ENCODE measurements around the gene LGI1.

The LGI1 gene

GRCh38 chr10:93756118-93756517, 1.6 kb upstream of the LGI1 start:
- DNase-seq: no peak

- DNase-seq: no peak
These were observed 600 bp upstream of the LGI1 start for GRCh38 chr10:93757136-93757535.

- DNase-seq: no peak
These were observed 761 bp downstream of the LGI1 start for GRCh38 chr10:93758508-93758885.

- no peak for DNase-seq
These were observed 1.2 kb downstream of the LGI1 start for GRCh38 chr10:93758891-93759410.

GRCh38 chr10:93760490-93760889, 2.8 kb downstream of the LGI1 start:
- no peak for DNase-seq

GRCh38 chr10:93762979-93763391, 5.2 kb downstream of the LGI1 start:
- DNase-seq: no peak

GRCh38 chr10:93766918-93767317, 9.2 kb downstream of the LGI1 start:
- DNase-seq: no peak

- DNase-seq: no peak
These were observed 10.1 kb downstream of the LGI1 start for GRCh38 chr10:93767724-93768399.

- no peak for DNase-seq
These were observed 11.2 kb downstream of the LGI1 start for GRCh38 chr10:93768892-93769291.

- no peak for DNase-seq
These were observed 13.6 kb downstream of the LGI1 start for GRCh38 chr10:93771354-93771753.

- DNase-seq: no peak
These were observed 15.4 kb downstream of the LGI1 start for GRCh38 chr10:93773120-93773519.

- no peak for DNase-seq
These were observed 16.0 kb downstream of the LGI1 start for GRCh38 chr10:93773705-93774104.

GRCh38 chr10:93775356-93775755, 17.6 kb downstream of the LGI1 start:
- no peak for DNase-seq

- DNase-seq: no peak
These were observed 19.4 kb downstream of the LGI1 start for GRCh38 chr10:93777092-93777491.

GRCh38 chr10:93784059-93784458, 26.3 kb downstream of the LGI1 start:
- no peak for DNase-seq

- no peak for DNase-seq
These were observed 30.9 kb downstream of the LGI1 start for GRCh38 chr10:93788413-93789208.

- no peak for DNase-seq
These were observed 32.7 kb downstream of the LGI1 start for GRCh38 chr10:93790439-93790838.

GRCh38 chr10:93796167-93796566, 38.4 kb downstream of the LGI1 start:
- no peak for DNase-seq

- no peak for DNase-seq
These were observed 40.1 kb downstream of the LGI1 start for GRCh38 chr10:93797825-93798224.

- DNase-seq: no peak
These were observed 41.5 kb downstream of the LGI1 start for GRCh38 chr10:93799155-93799708.

GRCh38 chr10:93804200-93804599, 46.5 kb downstream of the LGI1 start:
- DNase-seq: no peak

GRCh38 chr10:93806903-93807302, 49.2 kb downstream of the LGI1 start:
- DNase-seq: no peak

GRCh38 chr10:93807371-93807770, 49.6 kb downstream of the LGI1 start:
- DNase-seq: no peak
